ENCODE data around the gene TXNRD3. TPM values are rescaled to one million over a fixed set of nuclear protein-coding genes. Genes with fewer than 3 reads are reported as not detected.

Gene TXNRD3
- total RNA-seq, 1 experiment from 2014 or later = 6.9 TPM

DNA sequence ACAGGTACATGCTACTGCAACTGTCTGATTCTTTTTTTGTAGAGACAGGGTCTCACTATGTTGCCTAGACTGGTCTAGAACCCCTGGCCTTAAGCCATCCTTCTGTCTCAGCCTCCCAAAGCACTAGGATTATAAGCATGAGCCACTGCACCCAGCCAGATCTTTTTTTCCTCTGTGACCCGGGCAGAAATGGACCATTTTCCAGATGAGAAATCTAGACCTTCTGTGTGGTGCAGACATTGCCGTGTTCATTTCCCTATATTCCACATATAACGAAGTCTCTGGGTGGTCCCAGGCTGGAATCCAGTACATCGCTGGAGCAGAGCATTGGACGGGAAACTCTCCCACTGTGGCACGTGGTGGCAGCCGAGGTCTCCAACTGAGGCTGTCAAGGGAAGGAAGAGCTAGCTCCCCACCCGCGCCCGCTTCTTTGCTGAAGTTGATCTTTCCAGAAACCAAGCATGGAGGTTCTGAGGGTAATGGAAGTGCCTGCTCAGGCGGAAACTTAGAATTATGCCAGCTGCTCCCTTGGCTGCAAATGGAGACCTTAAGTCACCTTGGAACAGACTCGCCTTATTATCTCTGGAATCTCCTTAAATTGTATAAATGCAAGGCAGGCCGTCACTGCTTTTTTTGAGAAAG is 23.1 kb upstream of the TXNRD3 start (continued):
- TF ChIP-seq, protein P1, sequence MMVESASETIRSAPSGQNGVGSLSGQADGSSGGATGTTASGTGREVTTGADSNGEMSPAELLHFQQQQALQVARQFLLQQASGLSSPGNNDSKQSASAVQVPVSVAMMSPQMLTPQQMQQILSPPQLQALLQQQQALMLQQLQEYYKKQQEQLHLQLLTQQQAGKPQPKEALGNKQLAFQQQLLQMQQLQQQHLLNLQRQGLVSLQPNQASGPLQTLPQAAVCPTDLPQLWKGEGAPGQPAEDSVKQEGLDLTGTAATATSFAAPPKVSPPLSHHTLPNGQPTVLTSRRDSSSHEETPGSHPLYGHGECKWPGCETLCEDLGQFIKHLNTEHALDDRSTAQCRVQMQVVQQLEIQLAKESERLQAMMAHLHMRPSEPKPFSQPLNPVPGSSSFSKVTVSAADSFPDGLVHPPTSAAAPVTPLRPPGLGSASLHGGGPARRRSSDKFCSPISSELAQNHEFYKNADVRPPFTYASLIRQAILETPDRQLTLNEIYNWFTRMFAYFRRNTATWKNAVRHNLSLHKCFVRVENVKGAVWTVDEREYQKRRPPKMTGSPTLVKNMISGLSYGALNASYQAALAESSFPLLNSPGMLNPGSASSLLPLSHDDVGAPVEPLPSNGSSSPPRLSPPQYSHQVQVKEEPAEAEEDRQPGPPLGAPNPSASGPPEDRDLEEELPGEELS (CRISPR knock-in tag; IDR thresholded peaks at IDR 0.05) = no peak
- TF ChIP-seq, protein P2, sequence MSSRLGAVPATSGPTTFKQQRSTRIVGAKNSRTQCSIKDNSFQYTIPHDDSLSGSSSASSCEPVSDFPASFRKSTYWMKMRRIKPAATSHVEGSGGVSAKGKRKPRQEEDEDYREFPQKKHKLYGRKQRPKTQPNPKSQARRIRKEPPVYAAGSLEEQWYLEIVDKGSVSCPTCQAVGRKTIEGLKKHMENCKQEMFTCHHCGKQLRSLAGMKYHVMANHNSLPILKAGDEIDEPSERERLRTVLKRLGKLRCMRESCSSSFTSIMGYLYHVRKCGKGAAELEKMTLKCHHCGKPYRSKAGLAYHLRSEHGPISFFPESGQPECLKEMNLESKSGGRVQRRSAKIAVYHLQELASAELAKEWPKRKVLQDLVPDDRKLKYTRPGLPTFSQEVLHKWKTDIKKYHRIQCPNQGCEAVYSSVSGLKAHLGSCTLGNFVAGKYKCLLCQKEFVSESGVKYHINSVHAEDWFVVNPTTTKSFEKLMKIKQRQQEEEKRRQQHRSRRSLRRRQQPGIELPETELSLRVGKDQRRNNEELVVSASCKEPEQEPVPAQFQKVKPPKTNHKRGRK (CRISPR knock-in tag; IDR thresholded peaks at IDR 0.05; ENCODE audit: borderline replicate concordance) = no peak
- TF ChIP-seq, protein P3, sequence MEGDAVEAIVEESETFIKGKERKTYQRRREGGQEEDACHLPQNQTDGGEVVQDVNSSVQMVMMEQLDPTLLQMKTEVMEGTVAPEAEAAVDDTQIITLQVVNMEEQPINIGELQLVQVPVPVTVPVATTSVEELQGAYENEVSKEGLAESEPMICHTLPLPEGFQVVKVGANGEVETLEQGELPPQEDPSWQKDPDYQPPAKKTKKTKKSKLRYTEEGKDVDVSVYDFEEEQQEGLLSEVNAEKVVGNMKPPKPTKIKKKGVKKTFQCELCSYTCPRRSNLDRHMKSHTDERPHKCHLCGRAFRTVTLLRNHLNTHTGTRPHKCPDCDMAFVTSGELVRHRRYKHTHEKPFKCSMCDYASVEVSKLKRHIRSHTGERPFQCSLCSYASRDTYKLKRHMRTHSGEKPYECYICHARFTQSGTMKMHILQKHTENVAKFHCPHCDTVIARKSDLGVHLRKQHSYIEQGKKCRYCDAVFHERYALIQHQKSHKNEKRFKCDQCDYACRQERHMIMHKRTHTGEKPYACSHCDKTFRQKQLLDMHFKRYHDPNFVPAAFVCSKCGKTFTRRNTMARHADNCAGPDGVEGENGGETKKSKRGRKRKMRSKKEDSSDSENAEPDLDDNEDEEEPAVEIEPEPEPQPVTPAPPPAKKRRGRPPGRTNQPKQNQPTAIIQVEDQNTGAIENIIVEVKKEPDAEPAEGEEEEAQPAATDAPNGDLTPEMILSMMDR (IDR thresholded peaks at IDR 0.05) = no peak

DNA sequence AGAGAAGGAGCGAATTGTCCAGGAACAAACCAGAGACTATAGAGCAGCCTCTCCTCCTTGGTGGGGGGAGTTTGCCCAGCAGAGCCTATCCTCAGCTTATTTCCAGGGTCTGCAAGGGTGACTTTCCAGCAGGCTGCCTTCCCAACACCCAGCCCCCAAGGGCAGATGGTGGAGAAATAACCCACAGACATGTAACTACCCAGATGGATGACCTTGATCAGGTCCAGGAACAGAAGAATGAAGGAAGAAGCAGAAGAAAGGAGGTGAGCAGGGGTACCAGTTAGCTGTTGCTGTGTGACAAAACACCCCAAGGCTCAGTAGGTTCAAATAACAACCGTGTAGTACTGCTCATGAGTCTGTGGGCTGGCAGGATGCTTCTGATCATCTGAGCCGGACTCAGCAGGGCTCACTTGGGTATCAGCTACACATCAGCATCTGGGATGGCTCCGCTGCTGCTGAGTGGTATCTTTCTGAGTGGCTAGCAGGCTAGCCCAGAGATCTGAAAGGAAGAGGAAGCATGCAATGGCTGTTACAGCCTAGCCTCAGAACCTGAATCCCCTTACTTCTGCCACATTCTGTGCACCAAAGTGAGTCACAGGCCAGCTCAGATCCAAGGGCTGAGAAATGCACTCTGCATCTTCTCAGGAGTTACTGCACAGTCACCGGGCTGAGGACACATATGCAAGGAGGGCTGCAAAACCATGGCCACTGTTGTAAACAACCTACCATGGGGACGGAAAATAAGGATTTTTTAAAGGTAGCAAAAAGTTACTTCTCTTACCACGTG is 22.2 kb upstream of the TXNRD3 start:
- TF ChIP-seq, protein P4, sequence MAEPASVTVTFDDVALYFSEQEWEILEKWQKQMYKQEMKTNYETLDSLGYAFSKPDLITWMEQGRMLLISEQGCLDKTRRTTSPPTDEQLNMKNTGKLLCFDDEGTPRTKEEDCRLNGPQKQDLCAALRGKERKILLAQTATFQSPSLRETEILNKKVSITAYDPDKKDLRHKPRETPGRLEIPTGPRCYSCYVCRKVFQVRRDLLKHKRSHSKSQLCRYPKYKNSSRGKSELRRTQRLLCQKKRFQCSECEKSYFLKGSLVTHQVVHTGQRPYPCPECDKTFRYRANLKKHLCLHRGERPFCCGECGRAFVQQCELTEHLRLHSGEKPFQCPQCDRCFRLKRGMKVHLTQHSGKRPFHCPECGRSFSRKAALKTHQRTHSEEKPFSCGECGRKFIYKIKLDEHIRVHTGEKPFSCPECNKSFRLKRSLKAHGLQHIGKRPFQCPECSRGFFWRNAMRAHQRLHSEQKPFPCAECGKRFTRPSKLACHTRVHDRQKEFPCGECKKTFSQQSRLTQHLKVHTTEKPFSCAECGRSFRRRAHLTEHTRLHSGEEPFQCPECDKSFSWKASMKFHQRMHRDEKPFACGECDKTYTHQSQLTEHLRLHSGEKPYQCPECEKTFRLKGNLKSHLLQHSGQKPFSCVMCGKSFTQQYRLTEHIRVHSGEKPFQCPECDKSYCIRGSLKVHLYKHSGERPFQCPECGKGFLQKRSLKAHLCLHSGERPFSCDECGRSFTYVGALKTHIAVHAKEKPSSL (CRISPR knock-in tag; conservative IDR thresholded peaks at IDR 0.05) = no peak
- no peak for TF ChIP-seq CREB1 (CRISPR knock-in tag; IDR thresholded peaks at IDR 0.05)
- TF ChIP-seq STAT6 (CRISPR knock-in tag; conservative IDR thresholded peaks at IDR 0.05; ENCODE audit: low read depth) = no peak
- TF ChIP-seq CREM (CRISPR knock-in tag; IDR thresholded peaks at IDR 0.05) = no peak
- TF ChIP-seq, protein P5, sequence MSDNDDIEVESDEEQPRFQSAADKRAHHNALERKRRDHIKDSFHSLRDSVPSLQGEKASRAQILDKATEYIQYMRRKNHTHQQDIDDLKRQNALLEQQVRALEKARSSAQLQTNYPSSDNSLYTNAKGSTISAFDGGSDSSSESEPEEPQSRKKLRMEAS (CRISPR knock-in tag; IDR thresholded peaks at IDR 0.05) = no peak
- no peak for TF ChIP-seq USF1 (CRISPR knock-in tag; IDR thresholded peaks at IDR 0.05)
- TF ChIP-seq FOXJ3 (CRISPR knock-in tag; IDR thresholded peaks at IDR 0.05; ENCODE audit: borderline replicate concordance) = no peak
- TF ChIP-seq NR1H2 (CRISPR knock-in tag; IDR thresholded peaks at IDR 0.05) = no peak
- no peak for TF ChIP-seq ZNF416 (CRISPR knock-in tag; IDR thresholded peaks at IDR 0.05)
- no peak for TF ChIP-seq ZNF396 (CRISPR knock-in tag; IDR thresholded peaks at IDR 0.05; ENCODE audit: borderline replicate concordance)
- TF ChIP-seq GTF2I (CRISPR knock-in tag; conservative IDR thresholded peaks at IDR 0.05) = no peak
- no peak for TF ChIP-seq ARID4B (CRISPR knock-in tag; IDR thresholded peaks at IDR 0.05; ENCODE audit: borderline replicate concordance)
- no peak for TF ChIP-seq JUN (CRISPR knock-in tag; IDR thresholded peaks at IDR 0.05)
- no peak for TF ChIP-seq ZBTB21 (CRISPR knock-in tag; IDR thresholded peaks at IDR 0.05; ENCODE audit: borderline replicate concordance)
- POLR2A ChIA-PET = no interaction called here
- Mint-ChIP-seq H3K27me3 (ENCODE audit: low read depth) (peaks cover 36% of the 10 kb centered on the region), H3K27ac (no peak overlapping the region), H3K4me1 (peaks cover 14% of the 10 kb centered on the region), H3K36me3 (peaks cover 3% of the 10 kb centered on the region; the same call in 1 of the 2 replicates), H3K4me3 (no peak overlapping the region), H3K9me3 (peaks cover 19% of the 10 kb centered on the region)
- CTCF ChIA-PET = interaction anchor here (1.1 to 1.6 kb wide), 2 partner anchors 305 to 867 kb away, joined by 3 to 4 read pairs; partner anchors contain the start of gene PLXNA1
- DNase-seq (ENCODE audit: low spot score) = no peak
- no peak for ATAC-seq

Measured in WTC11 (cell line).